DND-41 (cell line): ENCODE measurements around the gene LAMC1.

Source experiments
- ATAC-seq: fragments of 200-7000 bp; cut with Tn5 transposase; 3 replicates; pipeline ENCODE4 v1.9.1; 2021; ENCODE audit warnings: low read depth; ENCODE audit not compliant: insufficient read depth
- DNase-seq: peaks from one replicate; pipeline ENCODE4 v3.0.0-alpha.2; 2020
- H2AFZ ChIP-seq: 2 replicates; pipeline ENCODE4 v1.6.0; 2012; ENCODE audit warnings: low read depth, low read length
- H3K27ac ChIP-seq: 2 replicates; pipeline ENCODE4 v1.5.1; 2012; ENCODE audit warnings: low read length, inconsistent platforms
- H3K27me3 ChIP-seq: fragments of 200-600 bp; sonication (generic); 2 replicates; pipeline ENCODE4 v1.6.0; 2012; ENCODE audit warnings: low read length, mild to moderate bottlenecking, inconsistent platforms; ENCODE audit not compliant: insufficient read depth, poor library complexity
- H3K36me3 ChIP-seq: 2 replicates; pipeline ENCODE4 v1.5.1; 2012; ENCODE audit warnings: low read length, inconsistent platforms; ENCODE audit not compliant: insufficient read depth
- H3K4me1 ChIP-seq: 2 replicates; pipeline ENCODE4 v1.5.1; 2012; ENCODE audit warnings: mild to moderate bottlenecking, low read length; ENCODE audit not compliant: insufficient read depth
- H3K4me2 ChIP-seq: 2 replicates; pipeline ENCODE4 v1.6.0; 2012; ENCODE audit warnings: mild to moderate bottlenecking, moderate library complexity, low read length, inconsistent platforms; ENCODE audit not compliant: insufficient read depth
- H3K4me3 ChIP-seq, 2 experiments: fragments of 200-600 bp in 1 of 2; shearing (Covaris generic) in 1 of 2; 2 replicates each; pipeline ENCODE4 v1.5.1; 2012 to 2016; ENCODE audit warnings: inconsistent platforms in 2 of 2, low read length in 2 of 2, mild to moderate bottlenecking in 2 of 2, low read depth in 1 of 2, moderate library complexity in 1 of 2
- H3K79me2 ChIP-seq: 2 replicates; pipeline ENCODE4 v1.6.0; 2012; ENCODE audit warnings: low read length, inconsistent platforms; ENCODE audit not compliant: insufficient read depth
- H3K9ac ChIP-seq: 2 replicates; pipeline ENCODE4 v1.6.0; 2012; ENCODE audit warnings: low read depth, mild to moderate bottlenecking, inconsistent platforms, low read length, moderate library complexity
- H3K9me3 ChIP-seq: 2 replicates; pipeline ENCODE4 v1.5.1; 2012; ENCODE audit warnings: low read length, moderate library complexity, mild to moderate bottlenecking, inconsistent platforms; ENCODE audit not compliant: insufficient read depth, severe bottlenecking
- H4K20me1 ChIP-seq: 2 replicates; pipeline ENCODE4 v1.6.0; 2012; ENCODE audit warnings: low read length; ENCODE audit not compliant: insufficient read depth
- CTCF ChIP-seq: IDR thresholded peaks from 2 replicates; pipeline ENCODE4 v1.5.1; 2012; ENCODE audit warnings: borderline replicate concordance, low read length, moderate library complexity, mild to moderate bottlenecking; ENCODE audit not compliant: poor library complexity, severe bottlenecking; ENCODE audit errors: extremely low read depth
- EZH2 ChIP-seq: IDR thresholded peaks from 3 replicates; pipeline ENCODE4 v1.6.1; 2012; ENCODE audit warnings: borderline replicate concordance, low read depth, mild to moderate bottlenecking, moderate library complexity, low read length, inconsistent platforms; ENCODE audit not compliant: severe bottlenecking

LAMC1 gene

GRCh38 chr1:183100361-183100974, 77.2 kb downstream of the LAMC1 start:
- ATAC-seq = no peak
- Histone ChIP-seq H4K20me1 (no peaks in the 10 kb centered on the region), H3K9ac (no peak overlapping the region), H3K36me3 (no peaks in the 10 kb centered on the region), H3K27ac (no peak overlapping the region), H2AFZ (no peak overlapping the region), H3K4me3 (no peak overlapping the region), H3K4me1 (no peaks in the 10 kb centered on the region), H3K79me2 (no peaks in the 10 kb centered on the region), H3K9me3 (no peaks in the 10 kb centered on the region), H3K27me3 (peaks cover 4% of the 10 kb centered on the region), H3K4me2 (no peak overlapping the region)
- DNase-seq = no peak
- TF ChIP-seq CTCF = no peak
- no peak for TF ChIP-seq EZH2

- H3K4me1 ChIP-seq = no peaks in the 10 kb centered on the region
- no peak overlapping the region for H2AFZ ChIP-seq
- no peaks in the 10 kb centered on the region for H4K20me1 ChIP-seq
- ATAC-seq (no peak), DNase-seq (no peak)
- no peak overlapping the region for H3K4me3 ChIP-seq
- peaks cover 4% of the 10 kb centered on the region for H3K27me3 ChIP-seq
- no peak overlapping the region for H3K27ac ChIP-seq
- no peak overlapping the region for H3K9ac ChIP-seq
- TF ChIP-seq CTCF (no peak), EZH2 (no peak)
- no peaks in the 10 kb centered on the region for H3K9me3 ChIP-seq
- H3K79me2 ChIP-seq = no peaks in the 10 kb centered on the region
- H3K4me2 ChIP-seq = no peak overlapping the region
- H3K36me3 ChIP-seq = no peaks in the 10 kb centered on the region
Measured at GRCh38 chr1:183101081-183101480, 77.9 kb downstream of the LAMC1 start.

- Histone ChIP-seq H3K9me3 (no peaks in the 10 kb centered on the region), H3K9ac (no peak overlapping the region), H3K4me1 (no peaks in the 10 kb centered on the region), H2AFZ (no peak overlapping the region), H3K36me3 (no peaks in the 10 kb centered on the region), H3K4me3 (no peak overlapping the region), H3K4me2 (no peak overlapping the region), H3K27ac (no peak overlapping the region), H4K20me1 (no peaks in the 10 kb centered on the region), H3K27me3 (peaks cover 4% of the 10 kb centered on the region), H3K79me2 (no peaks in the 10 kb centered on the region)
- TF ChIP-seq CTCF (no peak), EZH2 (no peak)
- ATAC-seq = no peak
- no peak for DNase-seq
Measured at GRCh38 chr1:183101841-183102276, 78.6 kb downstream of the LAMC1 start.
